ENCODE data around the gene XCL1. TPM values are rescaled to one million over a fixed set of nuclear protein-coding genes. Genes with fewer than 3 reads are reported as not detected.

The XCL1 gene
- total and polyA plus RNA-seq, 2 of the 13 experiments (the other 11 are each of a cell fraction or from before 2014, with no cell fraction given), result 2.5 to 7.6 TPM

- Histone ChIP-seq H3K9me3 (ENCODE audit: low read length) (no peaks in the 10 kb centered on the region), H3K36me3 (replicated peaks in 1 of 2; ENCODE audit: control insufficient read depth in 1 of 2, insufficient read depth in 2 of 2, low read length in 2 of 2) (no peaks in the 10 kb centered on the region), H3K4me2 (ENCODE audit: low read depth, low read length) (no peak overlapping the region), H2AFZ (ENCODE audit: low read length) (no peak overlapping the region), H3K27ac (ENCODE audit: extremely low read length, insufficient read depth, low read length) (no peak overlapping the region), H3K27me3 (ENCODE audit: control insufficient read depth in 1 of 2, insufficient read depth in 2 of 2, low read length in 2 of 2) (peaks cover 0 to 10% of the 10 kb centered on the region in 2 experiments; a peak in 1 of 5 replicates), H3K9ac (ENCODE audit: insufficient read depth, low read depth, low read length) (no peak overlapping the region), H3K4me3 (replicated peaks in 1 of 3; ENCODE audit: insufficient read depth in 1 of 3, low read depth in 2 of 3, low read length in 3 of 3) (no peak overlapping the region), H3K4me1 (ENCODE audit: insufficient read depth, low read length) (no peaks in the 10 kb centered on the region), H4K20me1 (ENCODE audit: insufficient read depth, low read length) (no peaks in the 10 kb centered on the region), H3K79me2 (ENCODE audit: insufficient read depth, low read length) (no peaks in the 10 kb centered on the region)
- DNase-seq (ENCODE audit: low spot score), result no peak
- FAIRE-seq, result no peak
- CTCF ChIA-PET (ENCODE audit: low intra/inter-chr PET ratio, low total read pairs), result no interaction called here
- in situ Hi-C loops (cut with HindIII; ENCODE audit: extremely low pct_ligation_motif_present, low pct_unique_long_range_greater_than_20kb) (no loop called here), intact Hi-C loops (cut with micrococcal nuclease; ENCODE audit: unreplicated experiment) (no loop called here)
- BruUV-seq (replicated peaks), result no TSS peak
- TF ChIP-seq ZNF12 (CRISPR knock-in tag; IDR thresholded peaks at IDR 0.05), result peak; percentile 31; the same call in 1 of the 2 replicates
- no peak for TF ChIP-seq ZNF230 (CRISPR knock-in tag; IDR thresholded peaks at IDR 0.05)
- TF ChIP-seq NCOA1 (CRISPR knock-in tag; IDR thresholded peaks at IDR 0.05), result no peak
- POLR2A ChIA-PET, result no interaction called here
- no peak for ATAC-seq
Measured at GRCh38 chr1:168628807-168629206, 52.4 kb downstream of the XCL1 start.

- H3K27me3 ChIP-seq (ENCODE audit: control insufficient read depth in 1 of 2, insufficient read depth in 2 of 2, low read length in 2 of 2), result peaks cover 0 to 10% of the 10 kb centered on the region in 2 experiments; a peak in 1 of 5 replicates
- no TSS peak for BruUV-seq (replicated peaks)
- H3K36me3 ChIP-seq (replicated peaks in 1 of 2; ENCODE audit: control insufficient read depth in 1 of 2, insufficient read depth in 2 of 2, low read length in 2 of 2), result no peaks in the 10 kb centered on the region
- ATAC-seq (no peak), DNase-seq (ENCODE audit: low spot score) (no peak), FAIRE-seq (no peak)
- in situ Hi-C loops (cut with HindIII; ENCODE audit: extremely low pct_ligation_motif_present, low pct_unique_long_range_greater_than_20kb), result no loop called here
- no peaks in the 10 kb centered on the region for H4K20me1 ChIP-seq (ENCODE audit: insufficient read depth, low read length)
- CTCF ChIA-PET (ENCODE audit: low intra/inter-chr PET ratio, low total read pairs), result no interaction called here
- no peak overlapping the region for H3K4me2 ChIP-seq (ENCODE audit: low read depth, low read length)
- WGBS (ENCODE audit: low lambda C conversion rate), result 95% methylated on average over 1 of the region's 1 CpG
- no peaks in the 10 kb centered on the region for H3K4me1 ChIP-seq (ENCODE audit: insufficient read depth, low read length)
- H3K4me3 ChIP-seq (replicated peaks in 1 of 3; ENCODE audit: insufficient read depth in 1 of 3, low read depth in 2 of 3, low read length in 3 of 3), result no peak overlapping the region
- POLR2A ChIA-PET, result no interaction called here
- no peak overlapping the region for H2AFZ ChIP-seq (ENCODE audit: low read length)
- intact Hi-C loops (cut with micrococcal nuclease; ENCODE audit: unreplicated experiment), result no loop called here
- H3K9me3 ChIP-seq (ENCODE audit: low read length), result no peaks in the 10 kb centered on the region
- H3K9ac ChIP-seq (ENCODE audit: insufficient read depth, low read depth, low read length), result no peak overlapping the region
- no peak for TF ChIP-seq FLYWCH1 (CRISPR knock-in tag; IDR thresholded peaks at IDR 0.05)
- no peak for TF ChIP-seq SP1 (IDR thresholded peaks at IDR 0.05)
- no peak for TF ChIP-seq SP1 (CRISPR knock-in tag; IDR thresholded peaks at IDR 0.05)
- TF ChIP-seq ZBTB38 (CRISPR knock-in tag; IDR thresholded peaks at IDR 0.05), result no peak
- no peak for TF ChIP-seq ZNF17 (CRISPR knock-in tag; IDR thresholded peaks at IDR 0.05)
- TF ChIP-seq STAT5B (CRISPR knock-in tag; IDR thresholded peaks at IDR 0.05), result no peak
- TF ChIP-seq HDAC6 (IDR thresholded peaks at IDR 0.05; ENCODE audit: low read depth, low read length), result no peak
- no peak for TF ChIP-seq ZNF20 (CRISPR knock-in tag; IDR thresholded peaks at IDR 0.05)
- TF ChIP-seq MTERF4 (CRISPR knock-in tag; IDR thresholded peaks at IDR 0.05), result no peak
- no peak overlapping the region for H3K27ac ChIP-seq (ENCODE audit: extremely low read length, insufficient read depth, low read length)
- no peaks in the 10 kb centered on the region for H3K79me2 ChIP-seq (ENCODE audit: insufficient read depth, low read length)
Measured at GRCh38 chr1:168629466-168629865, 53.1 kb downstream of the XCL1 start.

Other genes starting within 250 kb of the XCL1 start
- not detected in 2 replicates for gene XCL2, start 32.6 kb upstream of the XCL1 start, total RNA-seq (2016; rRNA removed; fragmentation: Illumina TruSeq; extraction: Trizol)
- gene XCL2, start 32.6 kb upstream of the XCL1 start, polyA plus RNA-seq (2011; rRNA removed), result 0.50 TPM in 1 of 2 replicates, not detected in the other
- gene DPT, start 152.6 kb downstream of the XCL1 start, total RNA-seq (2016; rRNA removed; fragmentation: Illumina TruSeq; extraction: Trizol), result not detected in 2 replicates
- gene DPT, start 152.6 kb downstream of the XCL1 start, polyA plus RNA-seq (2011; rRNA removed), result 0.04 TPM in 1 of 2 replicates, not detected in the other